Neural progenitor cell (in vitro differentiated cells): ENCODE measurements around the gene STARD3NL. TPM values are rescaled to one million over a fixed set of nuclear protein-coding genes. Genes with fewer than 3 reads are reported as not detected.
"Not testable (repeated sequence)": the region's sequence is repeated elsewhere in the genome, so short reads cannot be mapped to it uniquely, and the experiment has no call there.

ENCODE experiments used
- DNase-seq: peaks from one replicate; pipeline ENCODE4 v3.0.0-alpha.2; 2016; ENCODE audit warnings: low spot score
- H2AFZ ChIP-seq: fragments of 200-600 bp; sonication (generic); replicated peaks from 2 replicates; pipeline ENCODE4 v1.6.1; 2016; ENCODE audit warnings: antibody characterized with exemption
- H3F3A ChIP-seq: fragments of 200-600 bp; sonication (generic); 2 replicates; pipeline ENCODE4 v1.6.1; 2016; ENCODE audit warnings: antibody characterized with exemption, low read depth
- H3K27ac ChIP-seq: fragments of 200-600 bp; sonication (generic); 2 replicates; pipeline ENCODE4 v1.5.1; 2016; ENCODE audit warnings: mild to moderate bottlenecking
- H3K27me3 ChIP-seq: fragments of 200-600 bp; sonication (generic); 2 replicates; pipeline ENCODE4 v1.6.1; 2016; ENCODE audit warnings: mild to moderate bottlenecking, moderate library complexity
- H3K36me3 ChIP-seq: fragments of 200-600 bp; sonication (generic); 2 replicates; pipeline ENCODE4 v1.5.1; 2016
- H3K4me1 ChIP-seq: fragments of 200-600 bp; sonication (generic); 2 replicates; pipeline ENCODE4 v1.6.1; 2016; ENCODE audit warnings: mixed run types
- H3K4me2 ChIP-seq: fragments of 200-600 bp; sonication (generic); 2 replicates; pipeline ENCODE4 v1.6.1; 2016
- H3K4me3 ChIP-seq: fragments of 200-600 bp; sonication (generic); 2 replicates; pipeline ENCODE4 v1.5.1; 2016
- H3K79me2 ChIP-seq: fragments of 200-600 bp; sonication (generic); 2 replicates; pipeline ENCODE4 v1.6.1; 2016; ENCODE audit warnings: low read depth
- H3K9ac ChIP-seq: fragments of 200-600 bp; sonication (generic); 2 replicates; pipeline ENCODE4 v1.6.1; 2016
- H3K9me3 ChIP-seq: fragments of 200-600 bp; sonication (generic); 2 replicates; pipeline ENCODE4 v1.5.1; 2016; ENCODE audit warnings: low read depth
- H4K20me1 ChIP-seq: fragments of 200-600 bp; sonication (generic); 2 replicates; pipeline ENCODE4 v1.6.1; 2016; ENCODE audit warnings: low read depth
- H3K27ac Mint-ChIP-seq: 3 replicates; pipeline ENCODE4 v1.8.0; 2021; ENCODE audit warnings: mixed read lengths
- H3K27me3 Mint-ChIP-seq: 2 replicates; pipeline ENCODE4 v1.8.0; 2022; ENCODE audit warnings: low read depth, mild to moderate bottlenecking, inconsistent platforms, moderate library complexity, mixed read lengths; ENCODE audit not compliant: insufficient read depth
- H3K36me3 Mint-ChIP-seq: 3 replicates; pipeline ENCODE4 v1.8.0; 2021; ENCODE audit warnings: mixed read lengths
- H3K4me1 Mint-ChIP-seq: 3 replicates; pipeline ENCODE4 v1.8.0; 2021; ENCODE audit warnings: mixed read lengths
- H3K4me3 Mint-ChIP-seq: 3 replicates; pipeline ENCODE4 v1.8.0; 2021; ENCODE audit warnings: mild to moderate bottlenecking, moderate library complexity, mixed read lengths
- H3K9me3 Mint-ChIP-seq: 3 replicates; pipeline ENCODE4 v1.8.0; 2020; ENCODE audit warnings: mixed read lengths
- EZH2 ChIP-seq: fragments of 200-600 bp; sonication (generic); IDR thresholded peaks from 2 replicates; pipeline ENCODE4 v1.6.1; 2017; ENCODE audit warnings: antibody characterized with exemption, mild to moderate bottlenecking, moderate library complexity
- EZH2phosphoT487 ChIP-seq: fragments of 200-600 bp; sonication (generic); IDR thresholded peaks from 2 replicates; pipeline ENCODE4 v1.6.1; 2017; ENCODE audit warnings: antibody characterized with exemption
- total RNA-seq: library from RNA; depleted of rRNA; stranded (reverse); fragments of >200 nt; gene quantifications from 2 replicates; pipeline ENCODE4 v1.2.3, GENCODE V29; 2015; ENCODE audit warnings: low replicate concordance
- TF ChIP-seq, protein P1 (sequence below): fragments of 200-600 bp; sonication (generic); IDR thresholded peaks from 2 replicates; pipeline ENCODE4 v1.5.1; 2017; ENCODE audit warnings: antibody characterized with exemption, mild to moderate bottlenecking

Gene STARD3NL
- total RNA-seq, 1 donor from 2014 or later, result 121 TPM

GRCh38 chr7:38262026-38262425 is 84.0 kb downstream of the STARD3NL start:
- H3K4me1 Mint-ChIP-seq, H3K27me3 Mint-ChIP-seq, H3K4me1 ChIP-seq, H4K20me1 ChIP-seq, H3K9me3 ChIP-seq, H3K27me3 ChIP-seq, H3K79me2 ChIP-seq, H3K9me3 Mint-ChIP-seq, H3K27ac ChIP-seq, H3K27ac Mint-ChIP-seq, H3K9ac ChIP-seq, H2AFZ ChIP-seq, H3F3A ChIP-seq, H3K36me3 Mint-ChIP-seq, H3K4me3 Mint-ChIP-seq, H3K4me2 ChIP-seq, H3K36me3 ChIP-seq, H3K4me3 ChIP-seq, DNase-seq: not testable (repeated sequence)

DNA sequence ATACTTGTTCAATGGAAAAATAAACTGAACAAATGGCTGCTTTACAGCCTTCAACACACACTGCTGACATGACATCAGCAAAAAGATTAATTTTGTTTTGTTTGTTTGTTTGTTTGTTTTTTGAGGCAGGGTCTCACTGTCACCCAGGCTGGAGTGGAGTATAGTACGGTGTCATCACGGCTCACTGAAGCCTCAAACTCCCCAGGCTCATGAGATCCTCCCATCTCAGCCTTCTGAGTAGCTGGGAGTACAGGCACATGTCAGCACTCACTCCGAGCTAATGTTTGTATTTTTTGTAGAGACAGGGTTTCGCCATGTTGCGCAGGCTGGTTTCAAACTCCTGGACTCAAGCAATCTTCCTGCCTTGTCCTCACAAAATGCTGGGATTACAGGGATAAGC is 84.5 kb downstream of the STARD3NL start:
- no peaks in the 10 kb centered on the region for H3K9me3 Mint-ChIP-seq
- no peaks in the 10 kb centered on the region for H3K27me3 Mint-ChIP-seq
- H3K27ac Mint-ChIP-seq, result no peak overlapping the region
- Histone ChIP-seq H3K27ac (no peak overlapping the region), H3K9me3 (no peaks in the 10 kb centered on the region), H2AFZ (no peak overlapping the region), H3K4me2 (no peak overlapping the region), H3K4me1 (no peaks in the 10 kb centered on the region), H3F3A (no peaks in the 10 kb centered on the region), H3K79me2 (no peaks in the 10 kb centered on the region), H3K36me3 (no peaks in the 10 kb centered on the region), H3K4me3 (no peak overlapping the region), H3K27me3 (no peaks in the 10 kb centered on the region), H4K20me1 (no peaks in the 10 kb centered on the region), H3K9ac (no peak overlapping the region)
- TF ChIP-seq, protein P1, sequence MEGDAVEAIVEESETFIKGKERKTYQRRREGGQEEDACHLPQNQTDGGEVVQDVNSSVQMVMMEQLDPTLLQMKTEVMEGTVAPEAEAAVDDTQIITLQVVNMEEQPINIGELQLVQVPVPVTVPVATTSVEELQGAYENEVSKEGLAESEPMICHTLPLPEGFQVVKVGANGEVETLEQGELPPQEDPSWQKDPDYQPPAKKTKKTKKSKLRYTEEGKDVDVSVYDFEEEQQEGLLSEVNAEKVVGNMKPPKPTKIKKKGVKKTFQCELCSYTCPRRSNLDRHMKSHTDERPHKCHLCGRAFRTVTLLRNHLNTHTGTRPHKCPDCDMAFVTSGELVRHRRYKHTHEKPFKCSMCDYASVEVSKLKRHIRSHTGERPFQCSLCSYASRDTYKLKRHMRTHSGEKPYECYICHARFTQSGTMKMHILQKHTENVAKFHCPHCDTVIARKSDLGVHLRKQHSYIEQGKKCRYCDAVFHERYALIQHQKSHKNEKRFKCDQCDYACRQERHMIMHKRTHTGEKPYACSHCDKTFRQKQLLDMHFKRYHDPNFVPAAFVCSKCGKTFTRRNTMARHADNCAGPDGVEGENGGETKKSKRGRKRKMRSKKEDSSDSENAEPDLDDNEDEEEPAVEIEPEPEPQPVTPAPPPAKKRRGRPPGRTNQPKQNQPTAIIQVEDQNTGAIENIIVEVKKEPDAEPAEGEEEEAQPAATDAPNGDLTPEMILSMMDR, result no peak
- TF ChIP-seq EZH2phosphoT487 (no peak), EZH2 (no peak)
- no peaks in the 10 kb centered on the region for H3K36me3 Mint-ChIP-seq
- no peaks in the 10 kb centered on the region for H3K4me1 Mint-ChIP-seq
- no peak for DNase-seq
- no peak overlapping the region for H3K4me3 Mint-ChIP-seq

GRCh38 chr7:38263274-38263673 is 85.2 kb downstream of the STARD3NL start:
- H3K27me3 ChIP-seq, H3K36me3 Mint-ChIP-seq, H4K20me1 ChIP-seq, H3K36me3 ChIP-seq, H3K9me3 Mint-ChIP-seq, H3K27me3 Mint-ChIP-seq, H3K4me1 ChIP-seq, H3K4me1 Mint-ChIP-seq, H3K27ac ChIP-seq, H3F3A ChIP-seq, H3K27ac Mint-ChIP-seq, H3K9me3 ChIP-seq, DNase-seq, H3K79me2 ChIP-seq, H3K4me3 Mint-ChIP-seq, H3K4me3 ChIP-seq, H2AFZ ChIP-seq, H3K4me2 ChIP-seq, H3K9ac ChIP-seq: not testable (repeated sequence)

DNA sequence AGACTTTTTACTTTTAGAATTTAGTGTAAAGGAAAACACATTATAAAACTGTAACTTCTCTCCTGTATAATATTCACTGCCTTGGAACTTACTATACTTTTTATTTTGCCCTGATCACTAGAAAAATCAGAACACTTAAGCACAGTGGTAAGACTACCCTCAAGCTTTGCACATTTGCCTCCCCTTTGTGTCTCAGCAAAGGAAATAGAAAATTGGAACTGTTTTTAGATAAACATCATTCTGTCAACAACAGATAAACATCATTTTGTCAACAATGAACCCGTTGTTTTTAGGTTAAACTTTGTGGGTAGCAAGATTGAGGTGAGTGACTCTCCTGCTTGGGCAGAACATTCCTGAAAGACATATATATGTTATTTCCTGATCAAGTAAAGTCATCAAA is 86.6 kb downstream of the STARD3NL start:
- H3K36me3 ChIP-seq, H4K20me1 ChIP-seq, H3K27ac Mint-ChIP-seq, H3K27me3 ChIP-seq, H3K36me3 Mint-ChIP-seq, H3K27ac ChIP-seq, H3K9me3 Mint-ChIP-seq, H3K4me1 ChIP-seq, H2AFZ ChIP-seq, H3K4me3 ChIP-seq, H3K79me2 ChIP-seq, H3K9me3 ChIP-seq, H3K9ac ChIP-seq, DNase-seq, H3K4me2 ChIP-seq, H3F3A ChIP-seq, H3K4me3 Mint-ChIP-seq, H3K4me1 Mint-ChIP-seq, H3K27me3 Mint-ChIP-seq: not testable (repeated sequence)

- H3K9ac ChIP-seq, H3K79me2 ChIP-seq, H3K4me2 ChIP-seq, H2AFZ ChIP-seq, H3K4me3 Mint-ChIP-seq, H3K4me1 ChIP-seq, H3K4me3 ChIP-seq, H3K36me3 Mint-ChIP-seq, H3K27ac Mint-ChIP-seq, H3K36me3 ChIP-seq, H3F3A ChIP-seq, H3K27ac ChIP-seq, H3K27me3 ChIP-seq, H3K27me3 Mint-ChIP-seq, DNase-seq, H3K4me1 Mint-ChIP-seq, H3K9me3 ChIP-seq, H3K9me3 Mint-ChIP-seq, H4K20me1 ChIP-seq: not testable (repeated sequence)
These were observed 87.9 kb downstream of the STARD3NL start for GRCh38 chr7:38265958-38266357.

DNA sequence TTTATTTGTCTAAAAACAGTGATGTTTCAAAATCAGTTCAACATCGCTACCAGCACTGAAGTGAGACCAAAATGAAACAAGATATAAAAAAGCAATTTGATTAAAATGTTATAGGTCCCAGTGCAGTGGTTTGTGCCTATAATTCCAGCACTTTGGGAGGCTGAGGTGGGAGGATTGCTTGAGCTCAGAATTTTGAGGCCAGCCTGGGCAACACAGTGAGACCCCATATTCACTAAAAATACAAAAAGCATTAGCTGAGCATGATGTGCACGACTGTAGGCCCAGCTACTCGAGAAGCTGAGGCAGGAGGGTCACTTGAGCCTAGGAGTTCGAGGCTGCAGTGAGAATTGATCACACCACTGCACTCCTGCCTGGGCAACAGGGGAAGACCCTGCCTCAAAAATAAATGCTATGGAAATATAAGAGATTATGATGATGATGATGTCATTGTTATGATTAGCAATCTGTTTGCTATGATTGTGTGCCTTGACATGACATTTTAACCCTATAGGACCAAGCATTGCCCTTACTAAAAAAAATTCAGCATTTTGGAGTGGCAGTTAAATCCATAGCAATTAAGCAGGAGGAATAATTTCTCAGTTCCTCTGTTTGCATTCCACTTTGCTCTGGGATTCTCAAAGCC is 91.8 kb downstream of the STARD3NL start:
- H3K4me1 ChIP-seq, H3K36me3 Mint-ChIP-seq, H3K4me2 ChIP-seq, H4K20me1 ChIP-seq, H3F3A ChIP-seq, H3K27me3 ChIP-seq, H3K27me3 Mint-ChIP-seq, H3K9me3 Mint-ChIP-seq, H3K27ac ChIP-seq, H3K9me3 ChIP-seq, H3K4me3 ChIP-seq, H3K4me3 Mint-ChIP-seq, H3K27ac Mint-ChIP-seq, H3K9ac ChIP-seq, H3K36me3 ChIP-seq, H2AFZ ChIP-seq, H3K79me2 ChIP-seq, H3K4me1 Mint-ChIP-seq, DNase-seq: not testable (repeated sequence)

- not testable (repeated sequence) for H3K4me1 Mint-ChIP-seq, H3K79me2 ChIP-seq, H3K4me3 Mint-ChIP-seq, H3K4me3 ChIP-seq, H3K9me3 Mint-ChIP-seq, H3K4me2 ChIP-seq, H3K9me3 ChIP-seq, DNase-seq, H3K27ac Mint-ChIP-seq, H3K9ac ChIP-seq, H4K20me1 ChIP-seq, H3K36me3 Mint-ChIP-seq, H3F3A ChIP-seq, H3K27me3 ChIP-seq, H3K27ac ChIP-seq, H3K27me3 Mint-ChIP-seq, H3K36me3 ChIP-seq, H2AFZ ChIP-seq, H3K4me1 ChIP-seq
These were observed 92.4 kb downstream of the STARD3NL start for GRCh38 chr7:38270405-38270804.
